MM.1S (cell line): ENCODE measurements around the gene CCSER2.

Experiments used
- CTCF ChIP-seq: fragments of 300-600 bp; sonication (generic); IDR thresholded peaks from 2 replicates; pipeline ENCODE4 v1.5.1; 2016; ENCODE audit warnings: antibody characterized with exemption, low read length, mixed read lengths
- EZH2phosphoT487 ChIP-seq: fragments of 300-600 bp; sonication (generic); IDR thresholded peaks from 2 replicates; pipeline ENCODE4 v1.6.1; 2018; ENCODE audit warnings: antibody characterized with exemption, low read length

GRCh38 chr10:84391326-84391725 lies 62.9 kb downstream of the CCSER2 start:
- TF ChIP-seq CTCF = no peak
- TF ChIP-seq EZH2phosphoT487 = no peak
